H7 (cell line): ENCODE data around the gene CHM. TPM values are rescaled to one million over a fixed set of nuclear protein-coding genes. Genes with fewer than 3 reads are reported as not detected.
A peak's percentile ranks its signal among the peaks of the same experiment; 100 is the strongest.

Experiments used
- DNase-seq: peaks from one replicate; pipeline ENCODE4 v3.0.0; 2012
- H3K27me3 ChIP-seq: 2 replicates; pipeline ENCODE4 v1.6.0; 2011; ENCODE audit warnings: mild to moderate bottlenecking, low read length; ENCODE audit not compliant: control insufficient read depth, insufficient read depth
- H3K36me3 ChIP-seq: replicated peaks from 2 replicates; pipeline ENCODE4 v1.5.1; 2011; ENCODE audit warnings: low read length; ENCODE audit not compliant: control insufficient read depth, insufficient read depth
- H3K4me3 ChIP-seq: 2 replicates; pipeline ENCODE4 v1.5.1; 2011; ENCODE audit warnings: low read depth, mild to moderate bottlenecking, control low read depth, low read length, moderate library complexity; ENCODE audit not compliant: insufficient read depth
- total RNA-seq: library from RNA; depleted of rRNA; stranded (reverse); fragments of >200 nt; shearing (Covaris generic); gene quantifications from 2 replicates; pipeline ENCODE4 v1.2.3, GENCODE V29; 2014

The CHM gene
- total RNA-seq, 1 experiment from 2014 or later: 13.9 TPM

GRCh38 chrX:85907316-85907715 is 140.0 kb downstream of the CHM start:
- no peak for DNase-seq
- Histone ChIP-seq H3K27me3 (no peaks in the 10 kb centered on the region), H3K4me3 (no peak overlapping the region), H3K36me3 (no peaks in the 10 kb centered on the region)

GRCh38 chrX:85906399-85906798 is 141.0 kb downstream of the CHM start:
- H3K36me3 ChIP-seq: no peaks in the 10 kb centered on the region
- no peak for DNase-seq
- no peaks in the 10 kb centered on the region for H3K27me3 ChIP-seq
- no peak overlapping the region for H3K4me3 ChIP-seq

GRCh38 chrX:85905851-85906250 is 141.5 kb downstream of the CHM start:
- Histone ChIP-seq H3K36me3 (no peaks in the 10 kb centered on the region), H3K27me3 (no peaks in the 10 kb centered on the region), H3K4me3 (no peak overlapping the region)
- DNase-seq: no peak

GRCh38 chrX:85903692-85904471 is 143.5 kb downstream of the CHM start:
- H3K36me3 ChIP-seq: no peaks in the 10 kb centered on the region
- no peak for DNase-seq
- H3K27me3 ChIP-seq: no peaks in the 10 kb centered on the region
- H3K4me3 ChIP-seq: no peak overlapping the region

GRCh38 chrX:85897362-85898126 is 149.8 kb downstream of the CHM start:
- peaks cover 1% of the 10 kb centered on the region; the same call in 1 of the 2 replicates for H3K36me3 ChIP-seq
- no peaks in the 10 kb centered on the region for H3K27me3 ChIP-seq
- no peak for DNase-seq
- H3K4me3 ChIP-seq: no peak overlapping the region

GRCh38 chrX:85882601-85883000 is 164.8 kb downstream of the CHM start:
- DNase-seq: no peak
- Histone ChIP-seq H3K36me3 (no peaks in the 10 kb centered on the region), H3K27me3 (no peaks in the 10 kb centered on the region), H3K4me3 (no peak overlapping the region)

GRCh38 chrX:85870585-85870984 is 176.8 kb downstream of the CHM start:
- no peak overlapping the region for H3K4me3 ChIP-seq
- H3K36me3 ChIP-seq: peaks cover 1% of the 10 kb centered on the region
- H3K27me3 ChIP-seq: no peaks in the 10 kb centered on the region
- DNase-seq: no peak

- peaks cover 1% of the 10 kb centered on the region for H3K36me3 ChIP-seq
These were observed 182.0 kb downstream of the CHM start for GRCh38 chrX:85865324-85865723.

GRCh38 chrX:85859426-85859825 is 187.9 kb downstream of the CHM start:
- H3K4me3 ChIP-seq: no peak overlapping the region
- no peak for DNase-seq
- no peaks in the 10 kb centered on the region; the same call in 1 of the 2 replicates for H3K36me3 ChIP-seq
- no peaks in the 10 kb centered on the region for H3K27me3 ChIP-seq

More at GRCh38 chrX:85865324-85865723, 182.0 kb downstream of the CHM start:
- no peak for DNase-seq
- Histone ChIP-seq H3K4me3 (no peak overlapping the region), H3K27me3 (no peaks in the 10 kb centered on the region)

GRCh38 chrX:85851418-85851817 is 195.9 kb downstream of the CHM start:
- Histone ChIP-seq H3K4me3 (no peak overlapping the region), H3K27me3 (no peaks in the 10 kb centered on the region), H3K36me3 (no peaks in the 10 kb centered on the region)
- peak; percentile 2 for DNase-seq

GRCh38 chrX:85836868-85837267 is 210.5 kb downstream of the CHM start:
- no peaks in the 10 kb centered on the region for H3K36me3 ChIP-seq
- no peak for DNase-seq
- H3K27me3 ChIP-seq: no peaks in the 10 kb centered on the region
- H3K4me3 ChIP-seq: no peak overlapping the region

- H3K4me3 ChIP-seq: no peak overlapping the region
- no peak for DNase-seq
- no peaks in the 10 kb centered on the region for H3K36me3 ChIP-seq
- H3K27me3 ChIP-seq: no peaks in the 10 kb centered on the region
These were observed 218.6 kb downstream of the CHM start for GRCh38 chrX:85828771-85829170.

GRCh38 chrX:85815203-85815751 is 232.1 kb downstream of the CHM start:
- Histone ChIP-seq H3K36me3 (no peaks in the 10 kb centered on the region), H3K27me3 (no peaks in the 10 kb centered on the region), H3K4me3 (no peak overlapping the region)
- DNase-seq: no peak
